ENCODE measurements around the gene PCNX1. TPM values are rescaled to one million over a fixed set of nuclear protein-coding genes. Genes with fewer than 3 reads are reported as not detected.
"Not testable (repeated sequence)": the region's sequence is repeated elsewhere in the genome, so short reads cannot be mapped to it uniquely, and the experiment has no call there.

Gene PCNX1
- total and polyA plus RNA-seq, 2 of the 4 experiments (the other 2 are of a cell fraction) = 15.0 to 43.7 TPM

DNA sequence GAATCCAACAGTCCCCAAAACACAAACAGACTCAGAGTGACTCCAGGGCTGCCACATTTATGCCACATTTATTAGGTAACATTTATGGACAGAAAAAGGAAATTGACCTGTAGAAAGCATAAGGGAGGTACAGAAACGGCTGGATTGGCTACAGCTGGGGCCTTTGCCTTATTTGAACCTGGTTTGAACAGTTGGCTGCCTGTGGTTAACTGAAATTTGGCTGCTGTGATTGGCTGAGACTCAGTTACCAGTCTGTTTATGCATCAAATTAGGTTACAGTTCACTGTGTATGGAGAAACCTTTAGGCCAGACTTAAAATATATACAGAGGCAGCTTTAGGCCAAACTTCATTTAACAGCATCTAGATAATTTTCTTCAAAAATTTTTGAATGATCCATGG lies 27.8 kb upstream of the PCNX1 start:
- Histone ChIP-seq H3K36me3 (ENCODE audit: control insufficient read depth, insufficient read depth, low read length) (no peaks in the 10 kb centered on the region), H3K9ac (ENCODE audit: low read depth, low read length) (no peak overlapping the region), H4K20me1 (ENCODE audit: insufficient read depth, low read length) (no peaks in the 10 kb centered on the region), H3K4me2 (ENCODE audit: low read depth, low read length) (no peak overlapping the region), H3K14ac (replicated peaks; ENCODE audit: low read depth, low read length) (no peak overlapping the region), H2BK120ac (ENCODE audit: low read depth, low read length) (no peak overlapping the region), H2BK5ac (ENCODE audit: low read depth, low read length, poor library complexity, severe bottlenecking) (no peak overlapping the region), H3K18ac (ENCODE audit: low read depth, low read length) (no peak overlapping the region), H3K4me3 (ENCODE audit: insufficient read depth, low read depth, low read length) (no peak overlapping the region), H3K27me3 (ENCODE audit: control insufficient read depth, insufficient read depth, low read length) (no peaks in the 10 kb centered on the region), H3K23ac (ENCODE audit: low read depth, low read length) (no peak overlapping the region), H4K5ac (ENCODE audit: low read depth, low read length) (no peak overlapping the region), H2BK15ac (ENCODE audit: low read depth, low read length) (no peak overlapping the region), H4K91ac (ENCODE audit: insufficient read depth, low read depth, low read length) (no peak overlapping the region), H2BK20ac (ENCODE audit: low read depth, low read length) (no peak overlapping the region), H2AK5ac (ENCODE audit: low read depth, low read length) (no peak overlapping the region), H4K8ac (ENCODE audit: low read depth in 2 of 2, low read length in 2 of 2) (peak overlapping the region in 1 of 2 experiments; percentile 52; a peak in 1 of 4 replicates), H2AK9ac (replicated peaks; ENCODE audit: low read depth, low read length, poor library complexity) (no peak overlapping the region), H3K4me1 (ENCODE audit: control insufficient read depth, insufficient read depth, low read length) (no peaks in the 10 kb centered on the region), H3K27ac (ENCODE audit: insufficient read depth, low read length) (no peak overlapping the region), H3K9me3 (ENCODE audit: control insufficient read depth, insufficient read depth, low read length) (no peaks in the 10 kb centered on the region), H3K4ac (ENCODE audit: low read depth, low read length) (no peak overlapping the region), H3K56ac (ENCODE audit: extremely low read depth, insufficient read depth, low read length) (no peak overlapping the region), H2AFZ (replicated peaks; ENCODE audit: low read length, poor library complexity) (no peak overlapping the region), H3K9me1 (ENCODE audit: insufficient read depth, low read length) (no peaks in the 10 kb centered on the region), H3K79me1 (ENCODE audit: low read depth in 1 of 2, low read length in 2 of 2) (no peaks in the 10 kb centered on the region)
- intact Hi-C loops (cut with micrococcal nuclease) = no loop called here
- WGBS, 2 experiments (ENCODE audit: extremely low coverage in 2 of 2, insufficient read length in 1 of 2) = no CpG with 5 or more reads among the region's 1 CpG
- ChIA-PET CTCF (interaction anchor here (0.7 kb wide), 1 partner anchor 61 kb away, joined by 4 read pairs; no protein-coding TSS in a partner anchor), POLR2A (ENCODE audit: unreplicated experiment) (no interaction called here)
- no peak for TF ChIP-seq CHD1 (IDR thresholded peaks at IDR 0.05; ENCODE audit: low read depth, low read length)
- no peak for TF ChIP-seq RFX5 (IDR thresholded peaks at IDR 0.05; ENCODE audit: low read depth, low read length)
- no TSS peak for BruUV-seq (replicated peaks)
- in situ Hi-C loops (cut with MboI; ENCODE audit: low sequenced_read_pairs) = no loop called here
- ATAC-seq (ENCODE audit: low read depth) (peak; percentile 86), DNase-seq (peak; percentile 41)
- dilution Hi-C loops (cut with HindIII; ENCODE audit: low sequenced_read_pairs, unreplicated experiment) = no loop called here

DNA sequence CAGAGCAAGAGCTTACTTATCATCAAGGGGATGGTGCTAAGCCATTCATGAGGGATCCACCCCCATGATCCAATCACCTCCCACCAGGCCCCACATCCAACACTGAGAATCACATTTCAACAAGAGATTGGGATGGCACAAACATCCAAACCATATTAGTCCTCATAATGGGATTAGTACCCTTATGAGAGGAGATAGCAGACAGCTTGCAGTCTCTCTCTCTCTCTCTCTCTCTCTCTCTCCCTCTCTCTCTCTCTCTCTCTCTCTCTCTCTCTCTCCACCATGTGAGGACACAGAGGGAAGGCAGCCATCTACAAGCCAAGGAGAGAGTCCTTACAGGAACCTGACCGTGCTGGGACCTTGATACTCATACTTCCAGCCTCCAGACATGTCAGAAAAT lies 26.4 kb upstream of the PCNX1 start:
- H3K4ac ChIP-seq (ENCODE audit: low read depth, low read length); H3K9ac ChIP-seq (ENCODE audit: low read depth, low read length); H2AK5ac ChIP-seq (ENCODE audit: low read depth, low read length); dilution Hi-C loops (cut with HindIII; ENCODE audit: low sequenced_read_pairs, unreplicated experiment); in situ Hi-C loops (cut with MboI; ENCODE audit: low sequenced_read_pairs); H2BK20ac ChIP-seq (ENCODE audit: low read depth, low read length); ATAC-seq (ENCODE audit: low read depth); intact Hi-C loops (cut with micrococcal nuclease); H3K36me3 ChIP-seq (ENCODE audit: control insufficient read depth, insufficient read depth, low read length); H3K4me3 ChIP-seq (ENCODE audit: insufficient read depth, low read depth, low read length); H4K20me1 ChIP-seq (ENCODE audit: insufficient read depth, low read length); H3K79me1 ChIP-seq (ENCODE audit: low read depth in 1 of 2, low read length in 2 of 2); DNase-seq; H3K4me2 ChIP-seq (ENCODE audit: low read depth, low read length); H3K18ac ChIP-seq (ENCODE audit: low read depth, low read length); H2AFZ ChIP-seq (replicated peaks; ENCODE audit: low read length, poor library complexity); H3K27me3 ChIP-seq (ENCODE audit: control insufficient read depth, insufficient read depth, low read length); H2BK120ac ChIP-seq (ENCODE audit: low read depth, low read length); H4K5ac ChIP-seq (ENCODE audit: low read depth, low read length); H3K56ac ChIP-seq (ENCODE audit: extremely low read depth, insufficient read depth, low read length); H2BK15ac ChIP-seq (ENCODE audit: low read depth, low read length); CTCF ChIA-PET; H2BK5ac ChIP-seq (ENCODE audit: low read depth, low read length, poor library complexity, severe bottlenecking); H2AK9ac ChIP-seq (replicated peaks; ENCODE audit: low read depth, low read length, poor library complexity); H4K8ac ChIP-seq (ENCODE audit: low read depth in 2 of 2, low read length in 2 of 2); POLR2A ChIA-PET (ENCODE audit: unreplicated experiment); BruUV-seq (replicated peaks); H3K14ac ChIP-seq (replicated peaks; ENCODE audit: low read depth, low read length); H3K23ac ChIP-seq (ENCODE audit: low read depth, low read length); H3K27ac ChIP-seq (ENCODE audit: insufficient read depth, low read length); H4K91ac ChIP-seq (ENCODE audit: insufficient read depth, low read depth, low read length); H3K9me3 ChIP-seq (ENCODE audit: control insufficient read depth, insufficient read depth, low read length); H3K9me1 ChIP-seq (ENCODE audit: insufficient read depth, low read length); H3K4me1 ChIP-seq (ENCODE audit: control insufficient read depth, insufficient read depth, low read length): not testable (repeated sequence)
- WGBS, 2 experiments (ENCODE audit: extremely low coverage in 2 of 2, insufficient read length in 1 of 2) = no CpG with 5 or more reads among the region's 1 CpG
